NCI-H2171 treated with DMSO at 0.1 percent for 48 hours (cell line): Measurements from ENCODE around the gene B3GAT1.
A peak's percentile ranks its signal among the peaks of the same experiment; 100 is the strongest.

ENCODE experiments used
- DNase-seq: peaks from one replicate; lab custom pipeline; 2025; lab: John Stamatoyannopoulos, UW

Gene B3GAT1

DNA sequence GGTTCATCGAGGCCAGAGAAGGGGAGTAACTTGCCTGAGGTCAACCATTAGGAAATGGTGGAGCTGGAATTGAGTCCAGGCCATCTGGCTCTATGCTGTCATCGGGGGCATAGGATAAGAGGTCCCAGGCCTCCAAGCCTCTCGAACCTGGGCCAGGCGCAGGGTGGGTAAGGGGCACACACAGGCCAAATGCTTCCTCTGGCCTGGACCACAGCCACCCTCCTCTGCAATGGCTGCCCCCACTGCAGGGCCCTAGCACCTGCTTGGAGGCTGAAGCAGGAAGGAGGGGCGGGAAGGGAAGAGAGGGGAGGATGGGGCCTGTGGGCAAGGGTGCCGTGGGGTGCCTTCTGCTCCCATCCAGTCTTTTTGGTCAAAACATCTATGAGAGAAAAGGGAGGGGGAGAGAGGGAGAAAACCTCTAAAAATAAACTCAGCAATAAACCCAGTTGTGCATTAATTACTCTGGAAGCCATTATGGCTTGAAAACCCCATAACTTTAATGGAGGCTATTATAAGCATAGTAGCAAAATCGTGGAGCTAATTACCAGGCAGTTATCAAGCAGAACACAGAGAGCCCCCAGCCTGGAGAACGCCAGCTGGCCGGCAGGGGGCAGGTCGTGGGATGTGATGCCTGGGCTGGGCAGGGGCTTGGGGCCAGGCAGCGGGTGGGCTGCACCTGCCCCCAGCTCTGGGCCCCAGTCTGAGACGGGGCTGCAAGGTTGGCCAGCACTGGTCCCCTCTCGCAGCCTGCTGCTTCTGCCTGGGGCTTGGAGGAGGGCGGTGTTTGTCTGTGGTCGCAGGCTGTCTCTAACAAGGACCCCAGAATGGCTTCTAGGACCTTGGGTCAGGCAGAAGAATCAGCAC, 21.1 kb downstream of the B3GAT1 start:
- DNase-seq = no peak

DNA sequence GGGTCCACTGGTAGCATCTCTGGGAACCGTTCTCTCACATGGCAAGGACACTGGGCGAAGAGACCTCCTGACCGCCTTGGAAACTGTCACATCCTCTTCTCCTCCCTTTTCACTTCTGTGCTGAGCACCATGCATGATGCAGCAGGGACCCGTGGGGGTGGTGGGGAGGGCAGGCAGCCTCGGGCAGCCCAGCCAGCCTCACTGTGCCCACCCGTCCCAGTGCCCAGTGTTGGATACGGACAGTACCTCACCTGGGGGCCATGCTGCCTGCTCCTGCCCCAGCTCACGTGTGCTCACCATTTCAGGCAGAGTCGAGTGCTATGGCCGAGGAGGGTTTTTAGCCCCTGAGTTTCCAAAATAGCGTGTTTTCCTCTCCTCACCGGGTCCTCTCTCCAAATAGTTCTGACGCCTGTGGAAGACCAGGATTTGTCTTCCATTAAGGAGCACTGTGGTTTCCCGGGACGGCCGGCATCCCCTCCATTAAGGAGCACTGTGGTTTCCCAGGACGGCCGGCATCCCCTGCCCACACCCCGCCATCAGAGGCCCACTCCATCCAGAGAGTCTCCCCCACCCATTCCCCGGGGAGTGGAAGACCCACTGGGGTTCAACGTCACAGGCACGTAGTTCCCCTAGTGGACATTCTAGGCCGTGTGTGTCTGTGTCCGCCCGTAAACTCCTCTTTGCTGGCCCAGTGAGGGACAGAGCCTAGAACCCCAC, 22.4 kb downstream of the B3GAT1 start:
- no peak for DNase-seq

DNA sequence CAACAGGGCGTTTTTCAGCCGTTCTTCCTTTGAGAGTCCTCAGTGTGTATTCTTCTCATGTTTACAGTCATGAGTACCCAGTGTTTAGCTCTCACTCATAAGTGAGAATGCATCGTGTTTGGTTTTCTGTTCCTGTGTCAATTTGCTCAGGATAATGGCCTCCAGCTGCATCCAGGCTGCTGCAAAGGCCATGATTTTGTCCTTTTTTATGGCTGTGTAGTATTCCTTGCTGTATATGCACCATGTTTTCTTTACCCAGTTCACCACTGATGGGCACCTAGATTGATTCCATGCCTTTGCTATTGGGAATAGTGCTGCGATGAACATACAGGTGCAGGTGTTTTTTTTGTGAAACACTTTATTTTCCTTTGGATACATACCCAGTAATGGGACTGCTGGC, 23.5 kb downstream of the B3GAT1 start:
- DNase-seq = no peak

DNA sequence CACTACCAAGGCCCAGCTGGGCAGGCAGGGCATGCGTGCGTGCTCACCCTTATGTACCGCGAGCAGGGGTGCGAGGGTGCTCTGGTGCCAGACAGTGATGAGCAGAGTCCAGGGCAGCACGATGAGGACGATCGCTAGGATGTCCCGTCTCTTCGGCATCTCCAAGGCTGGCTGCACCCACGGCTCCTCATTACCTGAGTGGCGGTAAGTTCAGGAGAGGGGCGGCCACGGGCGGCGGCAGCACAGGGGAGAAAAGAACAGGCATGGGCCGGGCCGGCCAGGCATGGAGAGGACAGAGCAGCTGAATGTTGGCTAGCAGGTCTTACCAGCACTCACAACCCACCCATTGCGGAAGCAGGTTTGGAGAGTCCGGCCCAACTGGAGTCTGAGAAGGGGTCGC, 24.5 kb downstream of the B3GAT1 start:
- DNase-seq = no peak

DNA sequence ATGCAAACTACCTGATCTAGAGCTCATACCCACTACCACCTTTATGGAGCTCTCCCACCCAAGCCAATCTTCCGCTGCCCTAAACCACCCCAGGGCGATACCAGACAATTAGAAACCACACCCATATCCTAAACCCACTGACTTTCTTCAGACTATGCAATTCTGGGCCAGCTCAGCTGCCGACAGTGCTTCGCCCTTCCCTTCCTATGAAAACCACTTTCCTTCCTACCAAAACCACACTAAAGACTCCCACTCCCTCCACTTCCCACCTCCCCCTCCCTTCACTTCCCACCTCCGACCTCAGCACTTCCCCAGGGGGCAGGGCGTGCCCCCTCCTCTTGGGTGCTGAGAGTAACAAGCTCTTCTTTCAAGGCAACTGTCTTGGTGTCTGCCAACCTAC, 25.1 kb downstream of the B3GAT1 start:
- DNase-seq = no peak

DNA sequence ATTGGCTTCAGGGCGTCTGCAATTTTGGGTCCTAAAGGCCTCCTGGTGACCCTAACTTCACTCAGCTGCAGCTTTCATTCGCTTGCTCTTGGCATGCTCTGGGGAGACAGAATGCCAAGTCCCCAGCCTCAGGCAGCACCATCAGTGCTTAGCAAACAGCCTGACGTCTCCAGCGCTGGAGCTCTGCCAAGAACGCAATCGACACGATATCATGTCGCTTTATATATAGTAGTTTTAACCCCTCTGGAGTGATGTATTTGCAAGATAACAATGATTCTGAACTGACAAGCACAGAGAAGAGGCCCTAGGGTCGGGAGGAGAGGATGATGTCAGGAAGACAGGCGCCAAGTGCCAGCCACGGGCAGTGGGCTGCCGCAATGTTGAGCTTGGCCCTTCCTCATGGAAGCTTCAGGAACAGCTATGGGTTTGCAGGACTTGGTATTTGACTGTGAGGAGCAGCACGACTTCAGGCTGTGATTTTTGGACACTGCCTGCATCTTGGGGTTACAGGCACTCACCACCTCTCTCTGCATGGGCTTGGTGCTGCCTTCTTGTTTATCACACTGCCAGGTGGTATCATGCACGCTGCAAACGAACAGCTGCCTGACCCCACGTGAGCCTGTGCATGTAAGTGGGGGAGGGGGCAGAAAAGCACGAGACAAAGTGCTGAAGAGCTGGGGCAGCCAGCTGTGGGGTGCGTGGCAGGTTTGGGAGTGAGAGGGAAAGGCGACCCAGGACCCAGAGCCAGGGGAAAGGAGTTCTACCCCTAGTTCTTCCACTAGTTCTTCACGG, 26.1 kb downstream of the B3GAT1 start:
- DNase-seq = peak; percentile 78

DNA sequence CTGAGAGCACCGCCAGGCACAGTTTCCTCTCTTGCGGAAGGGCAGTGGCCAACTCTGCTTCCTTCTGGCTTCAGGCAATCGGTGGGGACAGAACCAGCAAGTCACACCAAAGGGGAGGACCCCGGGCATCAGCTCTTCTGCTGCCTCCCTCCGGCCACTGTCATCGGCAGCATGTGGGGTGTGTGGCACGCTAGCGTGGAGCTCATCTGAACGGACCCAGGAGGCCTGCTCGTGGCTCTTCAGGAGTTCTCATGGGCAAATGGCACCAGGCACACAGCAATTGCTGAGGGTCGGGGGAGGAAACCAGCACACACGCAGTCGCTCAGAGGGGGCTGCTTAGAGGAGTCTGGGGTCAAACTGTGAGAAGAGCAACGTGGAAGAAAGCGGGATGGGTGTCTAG, 26.9 kb downstream of the B3GAT1 start:
- no peak for DNase-seq

DNA sequence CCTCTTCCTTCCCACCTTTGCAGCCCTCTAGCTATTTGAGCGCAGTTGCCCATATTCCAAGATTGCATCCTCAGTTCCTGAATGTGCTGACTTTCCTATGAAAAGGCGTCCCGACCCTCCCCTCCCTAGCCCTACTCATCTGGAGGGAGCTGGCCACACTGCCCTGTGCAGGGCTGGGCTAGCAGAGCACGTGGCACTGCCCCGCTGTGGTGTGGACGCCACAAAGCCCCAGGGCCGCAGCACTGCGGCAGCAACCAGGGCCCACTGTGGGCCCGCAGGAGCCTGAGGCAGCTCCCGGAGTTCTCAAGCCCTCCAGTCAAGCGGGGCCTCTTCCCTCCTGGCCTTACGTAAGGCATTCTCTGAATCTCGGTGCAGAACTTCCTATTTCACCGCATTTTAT, 27.6 kb downstream of the B3GAT1 start:
- DNase-seq = no peak

DNA sequence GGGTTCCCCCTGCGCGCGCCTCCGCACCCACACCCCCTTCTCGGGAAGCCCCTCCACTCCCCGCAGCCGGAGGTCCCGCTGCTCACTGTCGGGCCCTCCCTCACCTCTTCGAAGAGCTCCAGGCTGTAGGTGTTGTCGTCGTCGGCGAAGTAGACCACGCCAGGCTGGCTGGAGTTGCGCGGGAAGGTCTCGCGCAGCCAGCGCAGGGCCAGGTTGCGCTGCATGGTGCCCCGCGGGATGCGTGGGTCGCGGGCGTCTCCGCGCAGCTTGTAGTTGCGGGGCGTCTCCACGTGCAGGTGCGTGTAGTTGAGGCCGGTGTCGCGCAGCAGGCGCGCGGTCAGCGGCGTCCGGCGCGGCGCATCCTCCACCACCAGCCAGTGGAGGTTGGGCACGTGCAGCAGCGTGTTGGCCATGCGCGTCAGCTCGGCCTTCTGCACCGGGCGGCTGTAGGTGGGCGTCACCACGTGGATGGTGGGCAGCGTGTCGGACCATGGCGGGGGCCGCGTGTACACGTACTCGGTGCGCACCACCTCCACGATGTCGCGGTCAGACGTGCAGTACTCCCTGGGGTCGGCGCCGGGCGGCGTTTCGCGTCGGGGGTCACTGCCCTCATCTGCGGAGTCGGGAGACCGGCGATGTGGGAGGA, 28.3 kb downstream of the B3GAT1 start:
- DNase-seq = no peak

DNA sequence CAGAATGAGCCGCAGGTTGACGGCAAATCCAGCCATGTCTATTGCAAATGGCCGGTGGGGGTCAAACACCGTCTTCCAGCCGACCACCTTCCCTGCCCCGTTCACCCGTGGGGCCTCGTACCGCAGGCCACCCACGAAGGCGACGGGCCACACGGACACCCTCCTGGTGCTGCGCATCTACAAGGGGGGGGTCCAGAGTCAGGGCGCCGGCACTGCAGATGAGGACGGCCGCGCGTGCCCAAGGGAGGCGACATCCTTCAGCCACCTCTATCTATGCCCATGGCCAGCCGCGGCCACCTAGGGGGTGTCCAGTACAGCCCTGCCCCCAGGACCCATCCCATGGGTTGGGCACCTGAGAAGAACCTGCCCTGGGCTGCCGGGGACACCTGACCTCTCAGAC, 29.2 kb downstream of the B3GAT1 start:
- no peak for DNase-seq

DNA sequence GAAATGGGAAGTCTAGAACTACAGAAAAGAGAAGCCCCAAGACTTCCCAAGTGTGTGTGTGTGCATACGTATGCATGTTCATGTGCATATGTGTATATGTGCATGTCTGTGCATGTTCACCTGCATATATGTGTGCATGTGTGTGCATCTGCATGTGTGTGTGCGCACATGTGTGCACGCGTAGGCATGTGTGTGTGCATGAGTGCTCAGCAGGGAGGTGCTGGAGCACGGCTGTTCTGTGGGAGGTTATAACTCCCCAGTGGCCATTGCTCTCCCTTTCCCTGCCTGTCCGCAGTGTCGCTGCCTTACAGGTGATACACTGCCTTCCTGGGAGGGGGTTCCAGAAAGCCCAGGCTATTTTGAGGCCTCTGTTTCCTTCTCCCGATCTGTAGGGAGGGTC, 29.8 kb downstream of the B3GAT1 start:
- DNase-seq = no peak

DNA sequence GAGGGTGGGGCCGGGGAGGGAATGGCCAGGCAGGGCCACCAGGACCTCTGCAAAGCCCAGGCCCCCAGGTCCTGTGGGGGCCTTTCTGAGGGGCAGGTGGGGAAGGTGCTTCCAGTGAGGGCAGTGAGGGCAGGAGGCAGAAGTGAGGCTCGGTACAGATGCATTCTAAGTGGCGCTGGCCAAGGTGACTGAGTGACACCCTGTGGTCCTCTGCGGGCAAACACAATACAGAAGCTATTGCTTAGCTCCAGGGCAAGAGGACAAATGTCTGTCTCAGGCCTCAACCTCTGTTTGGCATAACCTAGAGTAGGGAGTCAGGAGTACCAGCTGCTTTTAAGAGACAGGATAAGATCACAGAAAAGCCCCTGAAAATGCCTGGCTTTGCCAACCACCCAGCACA, 31.3 kb downstream of the B3GAT1 start:
- DNase-seq = no peak

DNA sequence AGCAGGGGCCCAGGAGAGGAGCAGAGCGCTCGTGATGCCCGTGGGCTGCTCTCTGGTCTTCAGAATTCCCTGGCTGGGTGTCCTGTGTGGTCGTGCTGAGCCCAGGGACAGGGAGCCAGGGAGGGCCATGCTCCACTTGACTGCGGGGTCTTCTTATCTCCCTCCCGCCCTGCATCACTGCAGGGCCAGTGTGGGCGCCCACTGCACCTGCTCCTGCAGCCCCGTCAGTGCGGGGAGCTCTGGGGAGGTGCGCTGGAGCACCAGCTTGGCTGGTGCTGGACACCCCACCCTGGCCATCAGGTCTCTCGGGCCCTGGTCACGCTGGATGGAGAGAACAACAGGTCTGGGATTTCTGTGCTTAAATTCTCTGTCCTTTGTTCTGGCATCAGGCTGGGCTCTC, 31.8 kb downstream of the B3GAT1 start:
- no peak for DNase-seq

DNA sequence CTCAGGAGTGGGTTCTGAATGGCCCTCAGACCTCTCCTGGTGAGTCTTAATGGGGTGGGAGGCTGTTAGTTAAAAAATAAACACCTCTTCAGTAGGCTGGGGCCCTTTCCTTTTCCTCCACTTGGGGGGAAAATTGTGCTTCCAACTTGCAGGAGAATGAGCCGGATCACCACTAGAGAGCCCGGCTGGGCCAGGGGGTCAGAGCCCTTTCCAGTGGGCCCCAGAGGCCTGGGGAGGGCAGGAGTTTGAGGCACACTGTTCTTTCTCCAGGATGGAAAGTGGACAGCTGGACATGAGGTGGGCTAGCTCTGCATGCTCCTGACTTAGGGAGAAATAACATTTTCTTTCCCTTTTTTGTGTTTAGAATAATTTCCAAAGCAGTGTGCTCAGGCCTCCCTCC, 32.8 kb downstream of the B3GAT1 start:
- no peak for DNase-seq

DNA sequence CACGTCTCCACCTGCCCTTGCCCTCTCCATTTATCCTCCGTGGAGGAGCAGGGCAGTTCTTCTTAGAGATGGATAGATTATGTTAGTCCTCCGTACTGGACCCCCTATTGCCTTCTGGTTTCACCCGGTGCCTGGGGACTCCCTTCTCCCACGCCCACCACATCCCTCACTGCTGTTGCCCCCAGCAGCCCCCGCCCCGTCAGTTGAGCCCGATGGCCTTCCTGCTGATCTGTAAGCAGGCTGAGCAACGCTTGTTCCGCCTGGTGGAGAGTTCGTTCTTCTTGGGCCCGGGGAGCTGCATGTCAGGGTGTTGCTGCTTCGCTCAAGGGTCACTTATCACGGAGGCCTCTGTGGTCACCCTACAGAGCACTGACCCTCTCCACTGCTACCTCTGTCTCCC, 34.2 kb downstream of the B3GAT1 start:
- DNase-seq = no peak

DNA sequence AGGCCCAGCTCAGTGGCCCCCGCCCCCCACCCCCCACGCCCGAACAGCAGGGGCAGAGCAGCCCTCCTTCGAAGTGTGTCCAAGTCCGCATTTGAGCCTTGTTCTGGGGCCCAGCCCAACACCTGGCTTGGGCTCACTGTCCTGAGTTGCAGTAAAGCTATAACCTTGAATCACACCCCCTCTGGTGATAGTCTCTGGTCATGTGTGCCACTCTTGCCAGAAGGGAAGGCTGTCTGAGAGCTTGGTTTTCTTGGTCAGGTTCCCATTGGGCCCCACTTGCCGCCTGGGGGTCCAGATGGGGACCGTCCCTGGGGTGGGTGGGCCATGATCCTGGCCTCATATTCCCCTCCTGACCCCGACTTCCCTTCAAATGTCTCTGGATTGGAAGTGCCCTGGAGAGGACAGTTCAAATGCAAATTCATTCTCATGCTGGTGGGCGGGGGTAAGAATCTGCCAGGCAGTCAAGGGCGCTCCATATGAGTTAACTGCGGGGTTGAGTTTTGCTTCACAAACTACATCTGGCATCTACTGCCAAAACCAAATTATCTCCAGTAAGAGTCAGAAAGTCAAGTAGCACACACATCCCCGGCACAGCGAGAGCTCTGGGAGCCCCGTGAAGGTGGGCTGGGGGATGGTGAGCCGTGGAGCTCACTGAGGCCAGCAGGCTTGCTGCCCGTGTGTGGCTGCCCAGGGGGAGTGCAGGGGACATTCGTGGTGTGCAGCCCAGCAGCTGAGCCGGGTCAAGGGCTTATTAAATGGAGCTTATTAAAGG, 35.7 kb downstream of the B3GAT1 start:
- no peak for DNase-seq

DNA sequence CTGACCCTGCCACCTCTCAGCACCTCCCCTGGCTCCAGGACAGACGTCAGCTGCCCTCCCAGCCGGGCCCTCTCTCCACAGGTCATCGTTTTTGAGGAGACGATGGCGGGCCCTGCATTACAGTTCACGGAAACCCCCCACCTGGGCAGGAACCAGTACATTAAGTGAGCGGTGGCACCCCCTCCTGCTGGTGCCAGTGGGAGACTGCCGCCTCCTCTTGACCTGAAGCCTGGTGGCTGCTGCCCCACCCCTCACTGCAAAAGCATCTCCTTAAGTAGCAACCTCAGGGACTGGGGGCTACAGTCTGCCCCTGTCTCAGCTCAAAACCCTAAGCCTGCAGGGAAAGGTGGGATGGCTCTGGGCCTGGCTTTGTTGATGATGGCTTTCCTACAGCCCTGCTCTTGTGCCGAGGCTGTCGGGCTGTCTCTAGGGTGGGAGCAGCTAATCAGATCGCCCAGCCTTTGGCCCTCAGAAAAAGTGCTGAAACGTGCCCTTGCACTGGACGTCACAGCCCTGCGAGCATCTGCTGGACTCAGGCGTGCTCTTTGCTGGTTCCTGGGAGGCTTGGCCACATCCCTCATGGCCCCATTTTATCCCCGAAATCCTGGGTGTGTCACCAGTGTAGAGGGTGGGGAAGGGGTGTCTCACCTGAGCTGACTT, 37.0 kb downstream of the B3GAT1 start:
- DNase-seq = no peak

DNA sequence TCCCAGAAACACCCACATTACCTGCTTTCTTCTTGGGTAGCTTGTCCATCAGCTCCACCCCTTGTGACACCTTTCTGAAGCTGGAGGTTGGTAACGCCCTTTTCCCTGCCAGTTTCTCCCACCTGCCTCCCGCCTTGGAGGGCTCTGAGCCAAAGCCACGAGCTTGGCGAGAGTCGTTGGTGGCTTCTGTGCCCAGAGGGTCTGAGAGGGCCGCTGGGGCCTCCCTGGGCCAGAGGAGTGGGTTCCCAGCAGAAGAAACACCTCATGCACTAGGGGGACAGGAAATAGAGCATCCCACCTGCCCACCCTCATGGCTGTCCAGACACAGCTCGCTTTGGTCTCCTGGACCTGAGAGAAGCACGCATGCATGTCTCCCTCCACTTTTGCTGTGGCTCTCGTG, 37.9 kb downstream of the B3GAT1 start:
- no peak for DNase-seq

DNA sequence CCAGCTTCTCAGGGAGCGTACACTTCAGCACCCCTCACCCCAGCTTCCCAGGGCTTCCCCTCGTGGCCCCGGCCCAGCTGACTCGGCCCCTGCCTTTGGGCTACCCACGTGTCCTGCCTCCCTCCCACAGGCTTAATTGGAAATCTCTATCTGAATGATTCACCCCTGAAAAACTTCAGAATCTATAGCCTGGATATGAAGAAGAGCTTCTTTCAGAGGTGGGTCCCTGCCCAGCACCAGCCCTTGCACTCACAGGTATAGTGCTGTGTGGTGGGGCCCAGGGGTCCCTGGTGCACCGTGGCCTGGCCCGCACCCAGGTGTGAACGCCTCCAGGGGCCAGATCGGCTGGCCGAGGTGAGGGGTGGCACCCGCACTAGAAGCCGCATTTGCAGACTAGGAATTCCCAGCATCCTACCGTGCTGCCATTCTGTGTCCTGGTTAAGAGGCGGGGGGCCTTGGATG, 38.4 kb downstream of the B3GAT1 start:
- no peak for DNase-seq

DNA sequence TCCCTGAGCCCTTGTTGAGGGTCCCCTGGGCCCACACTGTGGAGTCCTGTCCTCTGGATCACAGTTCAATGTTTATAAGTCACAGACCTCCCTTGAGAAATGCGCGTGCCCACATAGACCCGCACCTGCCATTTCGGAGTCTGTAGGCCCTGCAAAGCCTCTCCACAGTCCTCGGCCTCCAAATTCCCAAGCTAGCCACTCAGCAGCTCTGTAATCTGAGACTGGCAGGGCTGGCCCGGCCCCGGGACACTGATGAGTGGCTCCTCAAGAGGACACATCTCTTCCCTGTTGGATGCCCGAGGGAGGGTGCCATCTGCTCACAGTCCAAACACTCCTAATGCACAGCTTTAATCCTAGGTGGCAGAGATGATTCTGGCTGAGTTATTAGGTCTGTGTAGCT, 39.1 kb downstream of the B3GAT1 start:
- DNase-seq = peak; percentile 55

DNA sequence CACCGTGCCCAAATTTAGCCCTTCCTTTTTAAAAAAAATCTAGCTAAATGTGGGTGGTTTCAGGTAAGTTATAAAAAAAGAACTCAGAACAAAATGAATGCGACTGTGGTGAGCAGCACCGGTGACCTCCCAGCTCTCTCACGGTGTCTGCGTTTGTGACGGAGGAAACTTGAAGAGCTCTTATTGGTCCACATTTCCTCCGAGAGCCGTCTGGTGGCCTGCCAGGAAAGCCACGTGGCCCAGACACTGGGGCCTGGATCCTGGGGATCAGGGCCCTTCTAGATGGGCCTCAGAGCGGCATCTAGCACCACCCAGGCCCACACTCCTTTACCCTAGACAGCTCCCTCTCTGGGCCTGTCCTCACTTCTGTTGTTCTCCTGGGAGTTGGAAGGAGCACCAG, 39.5 kb downstream of the B3GAT1 start:
- DNase-seq = no peak
